Transverse colon (tissue), 3 donors: ENCODE results near the gene RMND1.

Source experiments
- POLR2A ChIP-seq: fragments of 450-650 bp; IDR thresholded peaks from one replicate; pipeline ENCODE4 v1.6.1; 2016; ENCODE audit warnings: antibody characterized with exemption, mild to moderate bottlenecking, moderate library complexity
- TF ChIP-seq, protein P1 (sequence below), 5 experiments: fragments of 200-600 bp in 3 of 5; fragments of 450-650 bp in 2 of 5; sonication (generic) in 3 of 5; IDR thresholded peaks; 1 replicate in 2 of 5; 2 replicates in 3 of 5; pipeline ENCODE4 v1.5.1; 2016 to 2017; ENCODE audit warnings: antibody characterized with exemption in 5 of 5, inconsistent platforms in 3 of 5, mild to moderate bottlenecking in 2 of 5, moderate library complexity in 1 of 5

DNA sequence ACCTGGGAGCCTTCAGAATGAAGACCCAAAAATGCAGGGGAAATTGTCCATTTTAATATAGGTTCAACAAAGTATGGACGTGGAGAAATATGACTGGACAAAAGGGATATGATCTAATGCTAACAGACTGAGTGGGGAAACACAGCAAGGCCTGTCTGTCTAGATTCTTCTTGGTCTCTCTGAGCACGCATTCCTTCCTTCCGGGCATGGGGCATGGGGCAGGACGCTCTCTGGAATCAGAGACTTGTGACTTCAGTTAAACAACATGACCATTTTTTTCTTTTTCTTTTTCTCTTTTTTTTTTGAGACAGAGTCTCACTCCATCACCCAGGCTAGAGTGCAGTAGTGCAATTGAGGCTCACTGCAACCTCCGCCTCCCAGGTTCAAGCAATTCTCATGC lies 92.4 kb downstream of the RMND1 start:
- TF ChIP-seq, protein P1, sequence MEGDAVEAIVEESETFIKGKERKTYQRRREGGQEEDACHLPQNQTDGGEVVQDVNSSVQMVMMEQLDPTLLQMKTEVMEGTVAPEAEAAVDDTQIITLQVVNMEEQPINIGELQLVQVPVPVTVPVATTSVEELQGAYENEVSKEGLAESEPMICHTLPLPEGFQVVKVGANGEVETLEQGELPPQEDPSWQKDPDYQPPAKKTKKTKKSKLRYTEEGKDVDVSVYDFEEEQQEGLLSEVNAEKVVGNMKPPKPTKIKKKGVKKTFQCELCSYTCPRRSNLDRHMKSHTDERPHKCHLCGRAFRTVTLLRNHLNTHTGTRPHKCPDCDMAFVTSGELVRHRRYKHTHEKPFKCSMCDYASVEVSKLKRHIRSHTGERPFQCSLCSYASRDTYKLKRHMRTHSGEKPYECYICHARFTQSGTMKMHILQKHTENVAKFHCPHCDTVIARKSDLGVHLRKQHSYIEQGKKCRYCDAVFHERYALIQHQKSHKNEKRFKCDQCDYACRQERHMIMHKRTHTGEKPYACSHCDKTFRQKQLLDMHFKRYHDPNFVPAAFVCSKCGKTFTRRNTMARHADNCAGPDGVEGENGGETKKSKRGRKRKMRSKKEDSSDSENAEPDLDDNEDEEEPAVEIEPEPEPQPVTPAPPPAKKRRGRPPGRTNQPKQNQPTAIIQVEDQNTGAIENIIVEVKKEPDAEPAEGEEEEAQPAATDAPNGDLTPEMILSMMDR (IDR thresholded peaks at IDR 0.05): no peak
- TF ChIP-seq POLR2A: no peak
